ENCODE data around the gene AMIGO3.
A peak's percentile ranks its signal among the peaks of the same experiment; 100 is the strongest.

Gene AMIGO3

DNA sequence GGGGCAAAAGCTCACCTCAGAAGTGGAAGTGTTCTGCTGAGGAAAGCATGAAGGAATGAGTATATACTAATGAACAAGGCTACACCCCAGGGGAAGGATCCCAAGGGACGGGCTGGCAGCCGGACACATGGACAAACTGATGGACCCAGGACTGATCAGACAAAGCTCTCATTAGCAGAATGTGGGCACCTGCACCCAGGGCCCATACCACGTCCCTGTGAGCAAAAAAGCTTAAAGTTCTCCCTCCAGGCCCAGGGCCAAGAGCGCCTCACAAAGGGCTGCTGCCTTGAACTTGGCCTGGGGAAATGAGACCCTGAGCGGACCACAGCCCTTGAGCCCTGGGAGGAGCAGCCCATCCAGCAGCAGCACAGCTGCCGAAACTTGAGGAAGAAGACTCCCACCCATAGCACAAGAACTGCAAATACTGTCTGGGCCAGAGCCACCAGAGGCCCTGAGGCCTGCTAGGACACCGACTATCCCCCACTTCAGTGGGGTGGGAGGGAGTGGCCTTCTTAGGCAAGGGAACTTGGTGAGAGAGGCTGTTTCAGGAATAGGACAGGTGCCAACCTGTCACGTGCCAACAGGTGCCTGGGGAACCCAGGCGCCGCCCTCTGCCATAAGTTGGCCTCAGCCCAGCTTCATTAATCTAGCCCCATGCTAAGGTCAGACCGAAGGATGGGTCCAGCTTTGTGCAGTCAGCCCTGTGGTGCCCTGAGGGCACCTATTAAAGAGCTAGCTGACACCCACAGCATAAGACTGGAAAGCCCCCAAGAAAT lies 6.6 kb upstream of the AMIGO3 start:
- no peak for DNase-seq (ENCODE audit: low read depth)

DNA sequence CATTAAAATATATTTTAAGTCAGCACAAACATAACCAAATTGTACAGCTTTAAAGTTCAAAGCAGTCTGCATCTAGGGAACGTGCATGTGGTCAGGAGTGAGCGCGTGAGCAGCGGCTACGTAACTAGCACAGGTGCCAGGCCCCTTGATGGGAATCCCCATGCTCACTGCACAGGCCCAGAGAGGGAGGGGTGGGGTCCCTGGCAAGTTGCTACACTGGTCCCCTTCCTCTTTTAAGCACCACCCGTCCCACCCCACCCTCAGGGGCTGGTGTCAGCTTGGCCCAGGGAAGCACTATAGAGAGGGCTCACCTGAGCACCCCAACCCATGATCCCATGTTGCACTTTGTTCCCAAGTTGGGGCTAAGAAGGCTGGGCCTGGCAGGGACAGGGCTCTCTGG lies 5.1 kb upstream of the AMIGO3 start:
- no peak for DNase-seq (ENCODE audit: low read depth)

DNA sequence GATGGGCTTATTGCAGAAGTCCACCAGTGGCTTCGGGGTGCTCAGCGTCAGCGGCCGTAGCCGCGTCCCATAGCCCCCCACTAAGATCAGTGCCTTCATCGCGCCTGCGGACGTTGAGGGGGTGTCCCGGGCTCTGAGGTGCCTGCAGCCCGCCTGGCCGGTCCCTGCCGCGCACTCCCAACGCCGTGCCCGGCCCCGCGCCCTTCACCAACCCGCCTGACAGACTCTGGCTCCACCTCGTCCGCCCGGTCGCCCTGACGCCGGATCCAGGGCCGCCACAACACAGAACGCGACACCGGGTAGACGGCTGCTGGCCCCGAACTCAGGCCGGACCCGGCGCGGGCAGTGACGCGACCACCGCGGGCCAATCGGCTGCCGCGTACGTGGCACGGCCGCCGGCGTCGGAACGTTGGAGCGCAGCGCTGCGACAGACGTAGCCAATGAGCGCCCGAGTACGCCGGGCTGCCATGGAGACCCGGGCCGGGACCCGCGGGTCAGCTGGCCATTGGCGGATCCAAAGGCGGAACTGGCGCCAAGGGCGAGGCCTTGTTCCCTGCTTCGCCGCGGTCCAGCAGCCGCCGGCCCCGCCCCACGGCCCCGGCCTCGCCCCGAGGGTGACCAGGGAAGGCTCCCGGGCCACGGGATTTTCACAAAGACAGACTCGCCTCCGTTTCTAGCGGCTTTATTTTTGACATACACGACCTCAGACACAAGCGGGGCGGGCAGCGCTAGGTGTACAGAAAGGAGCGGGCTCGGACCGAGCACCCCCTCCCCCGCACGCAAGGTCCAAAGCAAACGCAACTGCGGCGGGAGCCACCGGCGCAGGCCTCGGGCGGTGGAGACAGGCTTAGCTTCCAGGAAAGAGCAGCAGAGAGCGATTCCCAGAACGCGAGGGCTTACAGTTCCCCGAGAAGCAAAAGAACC lies 4.4 kb upstream of the AMIGO3 start, which contains the start of gene GMPPB:
Gene GMPPB (minus strand): TSS at position 324 of the 924 bp plus-strand sequence. CDS start 225 bp downstream, at position 99.
- DNase-seq (ENCODE audit: low read depth), result peak; percentile 97

DNA sequence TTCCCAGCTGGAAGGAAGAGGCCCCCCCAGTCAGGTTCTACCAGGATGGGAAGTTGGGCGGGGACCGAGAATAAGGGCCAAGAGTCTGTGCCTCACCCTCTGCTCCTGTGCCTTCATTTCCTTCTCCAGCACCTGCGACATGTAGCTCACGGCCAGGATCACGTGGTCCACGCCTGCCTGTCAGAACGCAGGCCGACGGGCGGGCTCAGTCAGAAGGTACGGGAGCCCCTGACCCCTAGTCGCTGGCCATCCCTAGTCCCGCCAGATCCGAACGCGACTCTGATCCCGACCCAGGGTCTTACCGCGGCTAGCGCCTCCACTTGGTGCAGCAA lies 3.8 kb upstream of the AMIGO3 start:
- peak; percentile 60 for DNase-seq (ENCODE audit: low read depth)

GRCh38 chr3:49722896-49723295 lies 3.4 kb upstream of the AMIGO3 start:
- DNase-seq (ENCODE audit: low read depth), result no peak

GRCh38 chr3:49721896-49722781 lies 2.7 kb upstream of the AMIGO3 start:
- no peak for DNase-seq (ENCODE audit: low read depth)

DNA sequence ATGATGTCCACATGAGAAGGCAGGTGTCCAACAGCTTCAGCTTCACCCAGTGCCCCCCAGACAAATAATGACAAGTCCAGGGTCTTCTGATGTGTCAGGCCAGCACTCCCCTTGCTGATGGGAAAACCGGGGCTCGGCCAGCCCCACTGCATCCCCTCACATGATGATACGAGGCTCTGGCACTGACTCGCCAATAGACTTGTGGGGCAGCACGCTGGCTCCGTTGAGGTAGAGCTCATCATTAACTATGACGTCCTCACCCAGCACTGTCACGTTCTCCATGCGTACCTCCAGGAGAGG lies 2.1 kb upstream of the AMIGO3 start:
- no peak for DNase-seq (ENCODE audit: low read depth)

GRCh38 chr3:49720855-49721595 lies 1.5 kb upstream of the AMIGO3 start:
- no peak for DNase-seq (ENCODE audit: low read depth)

GRCh38 chr3:49718858-49719213 lies 648 bp downstream of the AMIGO3 start:
- no peak for DNase-seq (ENCODE audit: low read depth)

DNA sequence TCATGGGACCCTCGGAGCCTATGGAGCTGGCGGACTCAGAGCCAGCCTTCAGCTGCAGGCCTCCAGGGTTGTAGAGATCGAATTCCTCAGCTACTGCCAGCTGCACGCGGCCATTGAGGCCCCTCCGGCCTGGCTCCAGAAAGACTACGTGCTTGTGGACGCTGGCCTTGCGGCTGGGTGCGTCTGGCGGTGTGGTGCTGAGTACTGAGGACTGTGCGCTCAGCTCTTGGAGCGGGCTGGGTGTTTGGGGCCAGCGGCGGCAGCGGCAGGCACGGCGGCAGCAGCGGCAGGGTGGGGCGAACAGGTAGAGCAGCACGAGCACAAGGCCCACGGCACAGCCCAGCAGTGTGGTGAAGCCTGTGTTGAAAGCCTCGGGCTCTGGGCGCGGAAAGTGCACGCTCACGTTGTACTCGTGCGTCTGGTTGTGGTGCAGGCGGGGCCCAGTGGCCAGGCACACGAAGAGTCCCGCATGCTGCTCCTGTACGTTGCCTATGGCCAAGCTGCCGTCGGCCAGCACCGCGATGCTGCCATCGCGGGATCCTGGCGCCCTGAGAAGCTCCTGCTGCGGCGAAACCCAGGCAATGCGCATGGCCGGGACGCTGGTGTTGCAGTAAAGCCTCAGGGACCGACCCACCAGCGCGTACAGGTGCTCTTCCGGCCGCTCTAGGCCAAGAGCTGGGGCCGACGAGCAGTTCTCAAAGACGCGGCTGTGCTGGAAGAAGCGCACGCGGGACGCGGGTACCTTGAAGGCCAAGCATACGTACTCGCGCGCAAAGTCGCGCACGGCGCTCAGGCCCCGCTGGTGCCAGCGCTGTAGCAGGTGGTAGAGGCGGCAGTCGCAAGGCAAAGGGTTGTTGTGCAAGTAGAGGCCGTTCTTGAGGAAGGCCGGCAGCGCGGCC lies 1.3 kb downstream of the AMIGO3 start:
- no peak for DNase-seq (ENCODE audit: low read depth)

DNA sequence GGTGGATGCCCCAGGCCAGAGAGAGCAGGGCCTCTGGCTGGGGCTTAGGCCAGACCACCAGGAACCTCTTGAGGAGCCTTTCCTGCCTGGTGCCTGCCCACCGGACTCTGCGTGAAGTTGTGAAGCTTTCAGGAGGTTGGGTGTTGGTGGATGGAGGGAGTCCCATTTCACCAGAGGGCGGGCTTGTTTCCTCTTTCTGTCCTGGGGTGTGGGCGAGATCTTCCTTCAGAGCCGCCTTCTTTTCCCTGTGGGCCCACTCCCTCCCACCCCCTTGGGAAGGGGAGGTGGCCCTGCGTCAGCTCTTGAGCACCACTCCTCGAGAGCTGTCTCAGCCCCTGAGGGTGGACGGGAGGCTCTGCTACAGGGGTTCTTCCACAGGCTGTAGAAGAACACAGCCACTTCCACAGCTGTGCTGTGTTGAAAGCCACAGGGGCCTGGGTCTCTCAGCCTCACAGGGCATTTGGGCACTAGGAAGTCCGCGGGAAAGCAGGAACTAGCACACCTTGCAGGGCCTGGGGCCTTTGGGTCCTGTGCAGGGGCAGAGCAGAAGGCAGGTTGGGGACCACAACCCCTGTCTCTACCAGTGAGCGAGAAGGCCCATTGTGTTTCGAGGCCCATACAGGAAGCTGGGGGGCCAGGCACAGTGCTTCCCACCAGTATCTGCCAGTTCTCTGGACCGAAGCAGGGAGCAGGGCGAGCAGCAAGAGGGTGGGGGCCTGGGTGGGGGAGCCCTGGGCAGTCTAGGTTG lies 2.1 kb downstream of the AMIGO3 start:
- DNase-seq (ENCODE audit: low read depth), result no peak

- no peak for DNase-seq (ENCODE audit: low read depth)
Observed at GRCh38 chr3:49716691-49717210, 2.7 kb downstream of the AMIGO3 start.

GRCh38 chr3:49716169-49716568 lies 3.3 kb downstream of the AMIGO3 start:
- no peak for DNase-seq (ENCODE audit: low read depth)

DNA sequence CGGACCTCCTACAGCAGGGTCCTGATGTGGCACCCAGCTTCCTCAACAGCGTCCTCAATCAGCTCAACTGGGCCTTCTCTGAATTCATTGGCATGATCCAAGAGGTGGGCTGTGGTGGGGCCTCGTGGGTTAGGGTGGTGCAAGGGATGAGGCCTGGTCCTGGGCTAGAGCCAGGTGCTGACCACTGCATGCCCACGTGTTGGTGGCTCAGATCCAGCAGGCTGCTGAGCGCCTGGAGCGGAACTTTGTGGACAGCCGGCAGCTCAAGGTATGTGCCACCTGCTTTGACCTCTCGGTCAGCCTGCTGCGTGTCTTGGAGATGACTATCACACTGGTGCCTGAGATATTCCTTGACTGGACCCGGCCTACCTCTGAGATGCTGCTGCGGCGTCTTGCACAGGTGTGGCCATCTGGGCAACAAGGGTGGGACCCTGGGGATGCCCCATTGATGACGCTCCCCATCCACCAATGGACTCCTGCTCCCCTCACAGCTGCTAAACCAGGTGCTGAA lies 3.8 kb downstream of the AMIGO3 start:
- DNase-seq (ENCODE audit: low read depth), result no peak

DNA sequence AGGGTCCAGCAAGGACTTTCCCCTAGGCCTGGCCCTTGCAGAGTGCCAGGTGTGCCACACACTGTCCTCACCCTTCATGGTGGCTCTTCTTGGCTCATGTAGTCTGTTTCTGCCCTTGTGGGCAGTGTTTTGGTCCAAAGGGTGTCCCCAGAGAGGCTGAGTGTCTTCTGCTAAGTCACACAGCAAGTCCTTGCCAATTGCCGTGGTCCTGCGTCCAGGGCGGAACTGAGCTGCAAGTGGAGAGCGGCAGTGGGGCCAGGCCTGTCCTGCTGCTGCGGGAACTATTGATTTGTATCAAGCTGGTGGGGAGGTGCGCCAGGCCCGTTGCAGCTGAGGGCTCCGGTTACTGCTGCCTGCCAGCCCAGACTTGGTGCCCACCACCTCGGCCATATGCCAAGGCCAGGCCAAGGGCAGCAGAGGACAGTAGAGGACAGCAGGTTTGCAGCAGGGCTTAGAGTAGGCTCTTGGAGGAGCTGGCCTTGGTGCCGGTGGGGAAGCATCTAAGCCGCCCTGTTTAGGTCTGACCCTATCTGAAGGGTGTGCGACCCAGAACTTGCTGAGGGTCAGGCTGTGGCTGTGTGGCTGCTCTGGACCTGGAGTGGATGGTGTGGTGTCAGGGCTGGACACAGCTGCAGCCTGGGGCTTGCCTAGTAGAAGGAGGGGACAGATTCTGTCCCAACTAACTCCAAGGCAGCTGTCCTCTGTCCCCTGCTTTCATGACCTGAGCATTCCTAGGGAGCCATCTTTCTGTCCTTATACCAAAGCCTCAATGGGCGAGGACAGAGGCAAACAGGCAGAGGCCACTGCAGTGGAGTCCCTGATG lies 4.5 kb downstream of the AMIGO3 start:
- DNase-seq (ENCODE audit: low read depth), result no peak

DNA sequence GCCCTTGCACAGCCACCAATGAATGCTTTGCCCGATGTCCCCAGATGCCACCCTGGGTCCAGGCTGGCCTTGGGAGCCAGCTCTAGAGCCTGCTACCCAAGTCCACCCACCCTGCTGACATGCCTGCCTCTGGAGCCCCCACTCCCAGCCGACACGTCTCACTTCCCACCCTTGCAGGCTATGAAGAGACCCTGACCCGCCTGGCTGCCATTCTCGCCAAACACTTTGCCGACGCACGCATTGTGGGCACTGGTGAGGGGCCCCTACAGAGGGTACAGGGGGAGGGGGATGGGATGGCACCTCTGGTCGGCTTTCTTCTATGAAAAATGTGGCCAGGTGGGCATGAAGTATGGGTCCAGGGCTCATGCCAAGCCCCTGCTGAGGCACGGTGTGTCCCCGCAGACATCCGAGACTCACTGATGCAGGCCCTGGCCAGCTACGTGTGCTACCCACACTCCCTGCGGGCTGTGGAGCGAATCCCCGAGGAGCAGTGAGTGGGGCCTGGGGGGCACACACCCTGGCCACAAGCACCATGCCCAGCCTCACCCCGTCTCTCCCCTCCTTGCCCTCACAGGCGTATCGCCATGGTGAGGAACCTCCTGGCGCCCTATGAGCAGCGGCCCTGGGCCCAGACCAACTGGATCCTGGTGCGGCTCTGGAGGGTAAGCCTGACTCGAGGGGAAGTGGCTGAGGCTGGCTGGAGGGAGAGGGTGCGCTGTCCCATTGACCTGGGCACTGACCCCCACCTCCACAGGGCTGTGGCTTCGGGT lies 6.0 kb downstream of the AMIGO3 start:
- DNase-seq (ENCODE audit: low read depth), result no peak

DNA sequence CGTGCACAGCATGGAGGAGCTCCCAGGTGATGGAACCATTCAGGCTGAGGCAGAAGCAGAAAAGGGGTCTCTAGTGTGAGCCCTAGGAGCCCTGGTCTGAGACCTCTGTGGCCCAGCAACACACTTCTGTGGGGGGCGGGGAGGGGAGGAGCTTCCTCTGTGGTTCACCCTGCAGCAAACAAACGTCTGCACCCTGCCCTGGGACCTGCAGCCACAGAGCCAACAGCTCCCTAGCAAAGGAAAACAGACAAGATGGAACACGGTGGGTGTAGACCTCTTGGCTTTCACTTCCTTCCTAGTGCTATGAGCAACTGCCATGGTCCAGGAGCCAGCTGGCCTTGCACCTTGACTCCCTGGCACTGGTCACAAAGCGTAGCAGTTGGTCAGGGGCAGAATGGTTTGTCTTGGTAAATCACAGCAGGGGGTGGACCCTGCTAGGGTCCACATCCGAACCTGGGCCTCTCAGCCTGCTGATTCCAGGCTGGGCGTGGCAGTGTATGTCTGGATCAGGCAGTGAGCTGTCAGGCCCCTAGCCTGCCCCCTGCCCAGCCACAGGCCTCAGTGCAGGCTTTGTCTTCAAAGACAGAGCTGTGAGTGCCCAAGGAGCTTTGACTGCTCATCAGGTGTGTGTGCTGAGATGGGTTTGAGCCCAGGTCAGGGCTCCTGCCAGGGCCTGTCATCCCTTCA lies 6.7 kb downstream of the AMIGO3 start:
- no peak for DNase-seq (ENCODE audit: low read depth)

Measured in ELR (cell line).